BJ (cell line): Measurements from ENCODE around the gene MRPS27. TPM values are rescaled to one million over a fixed set of nuclear protein-coding genes. Genes with fewer than 3 reads are reported as not detected.

Experiments
- CTCF ChIA-PET: fragments of 350-600 bp; formaldehyde crosslinking; extraction: SDS; loops from one replicate; lab custom pipeline; 2021; ENCODE audit warnings: antibody characterized with exemption, inconsistent platforms; lab: Yijun Ruan, JAX
- POLR2A ChIA-PET: fragments of 300-600 bp; sonication (Branson Sonifier 250); formaldehyde crosslinking; extraction: SDS; loops from one replicate; lab custom pipeline; 2021; ENCODE audit warnings: antibody characterized with exemption; lab: Charles Lee
- DNase-seq: peaks from one replicate; pipeline ENCODE4 v3.0.0-alpha.2; 2011; ENCODE audit warnings: low read depth
- H3K27me3 ChIP-seq: 2 replicates; pipeline ENCODE4 v1.6.0; 2011; ENCODE audit warnings: low read length; ENCODE audit not compliant: control insufficient read depth, insufficient read depth
- H3K36me3 ChIP-seq: 2 replicates; pipeline ENCODE4 v1.5.1; 2011; ENCODE audit warnings: low read length; ENCODE audit not compliant: control insufficient read depth, insufficient read depth
- H3K4me3 ChIP-seq: 2 replicates; pipeline ENCODE4 v1.5.1; 2011; ENCODE audit warnings: low read depth, mild to moderate bottlenecking, control low read depth, low read length
- CTCF ChIP-seq: IDR thresholded peaks from 2 replicates; pipeline ENCODE4 v1.5.1; 2011; ENCODE audit warnings: low read depth, mild to moderate bottlenecking, control low read depth, inconsistent platforms, low read length, moderate library complexity; ENCODE audit not compliant: insufficient read depth
- polyA plus RNA-seq: library from polyadenylated mRNA; depleted of rRNA; stranded (reverse); fragments of >200 nt; gene quantifications from 2 replicates; pipeline ENCODE4 v1.2.3, GENCODE V29; 2011

Gene MRPS27
- polyA plus RNA-seq, 1 experiment: 52.6 TPM

DNA sequence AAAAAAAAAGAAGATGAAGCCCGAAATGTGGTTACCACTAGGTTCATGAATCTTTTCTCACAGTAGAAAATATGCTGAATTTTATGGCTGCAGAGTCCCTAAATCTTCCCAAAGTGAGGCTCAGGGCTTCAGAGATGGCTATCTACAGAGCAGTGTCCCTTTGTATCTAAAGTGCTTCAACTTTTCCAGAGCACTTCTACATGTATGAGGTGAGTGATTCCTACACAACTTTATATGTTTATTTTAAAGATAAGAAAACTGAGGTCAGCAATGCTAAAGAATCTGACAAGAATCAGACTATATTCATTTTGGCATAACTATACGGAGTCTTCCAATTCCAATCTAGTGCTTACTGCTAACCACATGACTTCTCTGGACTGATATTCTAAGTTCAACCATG, 53.2 kb downstream of the MRPS27 start:
- DNase-seq: no peak
- no peak overlapping the region for H3K4me3 ChIP-seq
- POLR2A ChIA-PET: no interaction called here
- TF ChIP-seq CTCF: no peak
- no peaks in the 10 kb centered on the region for H3K27me3 ChIP-seq
- H3K36me3 ChIP-seq: no peaks in the 10 kb centered on the region
- CTCF ChIA-PET: interaction anchor here (2.8 kb wide), 1 partner anchor 14 kb away, joined by 10 read pairs; no protein-coding TSS in a partner anchor

DNA sequence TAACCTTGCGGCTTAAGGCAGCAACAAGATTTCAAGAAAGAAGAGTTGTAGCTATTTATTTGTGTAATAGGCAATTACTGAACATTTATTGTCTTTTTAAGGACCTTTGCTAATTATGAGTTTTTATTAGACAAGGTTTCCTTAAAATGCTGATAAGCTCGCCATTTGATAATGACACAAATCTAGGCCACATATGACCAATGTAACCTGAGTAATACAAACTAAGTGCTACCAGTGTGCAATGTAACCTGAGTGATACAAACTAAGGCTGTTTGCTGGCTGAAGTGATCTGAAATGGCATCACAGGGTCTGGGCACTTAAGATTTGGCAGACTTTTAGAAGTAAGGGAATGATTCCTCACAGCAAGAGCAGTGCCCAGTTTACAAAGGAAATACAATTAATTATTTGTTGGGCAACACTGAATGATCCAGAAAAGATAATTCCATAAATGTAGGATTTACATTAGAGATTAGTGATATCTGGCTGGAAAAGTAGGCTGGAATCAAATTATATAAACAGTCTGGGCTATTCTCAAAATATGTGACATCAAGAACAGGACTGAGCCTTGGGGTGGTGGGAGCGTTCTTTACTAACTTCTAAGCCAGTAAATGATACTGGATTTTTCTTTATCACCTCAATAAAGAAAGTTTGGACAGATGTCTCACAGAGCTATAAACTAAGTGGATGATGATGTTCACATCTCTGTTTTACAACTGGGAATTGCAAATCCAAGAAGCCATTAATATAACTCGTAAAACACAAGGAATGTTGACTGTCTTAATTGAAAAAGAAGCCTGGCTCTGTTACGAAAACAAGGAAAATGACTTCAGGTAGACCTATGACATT, 54.8 kb downstream of the MRPS27 start:
- no peak for DNase-seq
- H3K27me3 ChIP-seq: no peaks in the 10 kb centered on the region
- no peak overlapping the region for H3K4me3 ChIP-seq
- no peaks in the 10 kb centered on the region for H3K36me3 ChIP-seq
- POLR2A ChIA-PET: no interaction called here
- CTCF ChIA-PET: interaction anchor here (1.0 to 1.1 kb wide), 2 partner anchors 12 to 20 kb away, joined by 3 to 4 read pairs; no protein-coding TSS in a partner anchor
- TF ChIP-seq CTCF: no peak

- no peak for DNase-seq
- Histone ChIP-seq H3K4me3 (no peak overlapping the region), H3K27me3 (no peaks in the 10 kb centered on the region), H3K36me3 (no peaks in the 10 kb centered on the region)
- TF ChIP-seq CTCF: no peak
- CTCF ChIA-PET: interaction anchor here (1.4 kb wide), 1 partner anchor 13 kb away, joined by 13 read pairs; no protein-coding TSS in a partner anchor
- POLR2A ChIA-PET: no interaction called here
Observed at GRCh38 chr5:72256536-72256935, 63.5 kb downstream of the MRPS27 start.

GRCh38 chr5:72255670-72256069, 64.4 kb downstream of the MRPS27 start:
- no peak for DNase-seq
- no peak for TF ChIP-seq CTCF
- POLR2A ChIA-PET: no interaction called here
- no peak overlapping the region for H3K4me3 ChIP-seq
- CTCF ChIA-PET: no interaction called here
- no peaks in the 10 kb centered on the region for H3K36me3 ChIP-seq
- no peaks in the 10 kb centered on the region for H3K27me3 ChIP-seq

DNA sequence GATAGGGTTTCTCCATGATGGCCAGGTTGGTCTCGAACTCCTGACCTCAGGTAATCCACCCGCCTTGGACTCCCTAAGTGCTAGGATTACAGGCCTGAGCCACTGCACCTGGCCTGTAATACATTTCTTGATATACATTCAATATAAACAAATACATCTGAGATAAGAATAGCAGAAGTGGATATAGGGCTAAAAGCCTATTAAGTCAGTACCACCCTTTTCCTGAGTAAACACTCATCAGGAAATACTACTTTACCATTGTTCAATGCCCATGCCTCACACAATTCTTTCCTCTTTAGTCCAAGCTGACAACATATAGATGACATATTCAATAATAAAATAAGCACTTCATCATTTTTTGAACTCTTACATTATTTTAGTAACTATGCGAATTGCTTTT, 64.8 kb downstream of the MRPS27 start:
- ChIA-PET POLR2A (no interaction called here), CTCF (no interaction called here)
- Histone ChIP-seq H3K36me3 (no peaks in the 10 kb centered on the region), H3K4me3 (no peak overlapping the region), H3K27me3 (no peaks in the 10 kb centered on the region)
- TF ChIP-seq CTCF: no peak
- no peak for DNase-seq
